HG02852 (cell line): Measurements from ENCODE around the gene SIGLEC6.
"Not testable (repeated sequence)": the region's sequence is repeated elsewhere in the genome, so short reads cannot be mapped to it uniquely, and the experiment has no call there.

Source experiments
- ATAC-seq: cut with Tn5 transposase; IDR thresholded peaks from one replicate; pipeline ENCODE4 v1.9.1; 2021; ENCODE audit warnings: mild to moderate bottlenecking, moderate library complexity; ENCODE audit not compliant: unreplicated experiment

The SIGLEC6 gene

GRCh38 chr19:51509823-51510660 lies 21.4 kb downstream of the SIGLEC6 start:
- no peak for ATAC-seq

GRCh38 chr19:51508059-51508733 lies 23.3 kb downstream of the SIGLEC6 start:
- ATAC-seq: no peak

GRCh38 chr19:51507640-51508058 lies 23.8 kb downstream of the SIGLEC6 start:
- ATAC-seq: no peak

- ATAC-seq: no peak
Observed at GRCh38 chr19:51507192-51507591, 24.3 kb downstream of the SIGLEC6 start.

- no peak for ATAC-seq
Observed at GRCh38 chr19:51505904-51506303, 25.6 kb downstream of the SIGLEC6 start.

- no peak for ATAC-seq
Observed at GRCh38 chr19:51503896-51504295, 27.6 kb downstream of the SIGLEC6 start.

- no peak for ATAC-seq
Observed at GRCh38 chr19:51503286-51503817, 28.1 kb downstream of the SIGLEC6 start.

- no peak for ATAC-seq
Observed at GRCh38 chr19:51501594-51502263, 29.7 kb downstream of the SIGLEC6 start, which contains the start of gene SIGLEC12. TSS of gene SIGLEC12 (minus strand) at chr19:51501800. CDS start at chr19:51501733, 67 bp downstream.

GRCh38 chr19:51500931-51501330 lies 30.5 kb downstream of the SIGLEC6 start:
- not testable (repeated sequence) for ATAC-seq

GRCh38 chr19:51497666-51498065 lies 33.8 kb downstream of the SIGLEC6 start:
- ATAC-seq: no peak

- ATAC-seq: no peak
Observed at GRCh38 chr19:51493776-51494175, 37.7 kb downstream of the SIGLEC6 start.

- no peak for ATAC-seq
Observed at GRCh38 chr19:51491586-51491985, 39.9 kb downstream of the SIGLEC6 start.

GRCh38 chr19:51490676-51491075 lies 40.8 kb downstream of the SIGLEC6 start:
- ATAC-seq: no peak

- ATAC-seq: no peak
Observed at GRCh38 chr19:51489113-51489512, 42.4 kb downstream of the SIGLEC6 start.

GRCh38 chr19:51488491-51488890 lies 43.0 kb downstream of the SIGLEC6 start:
- ATAC-seq: no peak

GRCh38 chr19:51485960-51486660 lies 45.4 kb downstream of the SIGLEC6 start:
- ATAC-seq: no peak

GRCh38 chr19:51480590-51480989 lies 50.9 kb downstream of the SIGLEC6 start:
- ATAC-seq: no peak

- ATAC-seq: no peak
Observed at GRCh38 chr19:51479531-51480331, 51.7 kb downstream of the SIGLEC6 start.

- no peak for ATAC-seq
Observed at GRCh38 chr19:51478381-51479234, 52.9 kb downstream of the SIGLEC6 start, which contains the start of gene CEACAM18. TSS of gene CEACAM18 (plus strand) at chr19:51478539.
